HG03378 (cell line): ENCODE data around the gene VSTM2B.

Source experiments
- ATAC-seq: cut with Tn5 transposase; IDR thresholded peaks from one replicate; pipeline ENCODE4 v1.9.1; 2021; ENCODE audit warnings: mild to moderate bottlenecking, moderate library complexity; ENCODE audit not compliant: unreplicated experiment

VSTM2B gene

DNA sequence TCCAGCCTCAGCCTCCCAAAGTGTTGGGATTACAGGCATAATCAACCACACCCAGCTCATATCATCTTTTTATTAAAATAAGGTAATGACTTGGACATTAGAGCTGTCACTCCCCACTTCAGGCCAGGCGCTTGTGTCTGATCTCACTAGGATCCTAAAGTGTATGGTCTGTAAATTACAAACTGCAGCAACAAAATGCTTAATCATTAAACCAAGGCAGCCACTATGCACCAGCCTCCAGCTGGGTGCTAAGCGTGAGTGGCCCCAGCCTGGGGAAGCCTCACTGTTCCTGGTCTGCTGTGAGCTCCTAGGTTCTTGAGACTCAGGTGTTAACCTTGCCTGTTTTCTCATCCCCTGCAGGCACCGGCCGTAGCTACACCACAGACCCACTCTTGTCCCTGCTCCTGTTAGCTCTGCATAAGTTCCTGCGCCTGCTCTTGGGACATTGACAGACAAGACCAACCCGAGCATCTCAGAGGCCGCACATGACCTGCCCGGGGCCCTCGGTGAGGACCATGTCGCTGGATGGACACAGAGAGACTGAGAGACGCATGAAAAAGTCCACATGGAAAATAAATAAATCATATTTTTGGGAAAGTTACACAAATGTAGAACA lies 37.8 kb downstream of the VSTM2B start:
- no peak for ATAC-seq

DNA sequence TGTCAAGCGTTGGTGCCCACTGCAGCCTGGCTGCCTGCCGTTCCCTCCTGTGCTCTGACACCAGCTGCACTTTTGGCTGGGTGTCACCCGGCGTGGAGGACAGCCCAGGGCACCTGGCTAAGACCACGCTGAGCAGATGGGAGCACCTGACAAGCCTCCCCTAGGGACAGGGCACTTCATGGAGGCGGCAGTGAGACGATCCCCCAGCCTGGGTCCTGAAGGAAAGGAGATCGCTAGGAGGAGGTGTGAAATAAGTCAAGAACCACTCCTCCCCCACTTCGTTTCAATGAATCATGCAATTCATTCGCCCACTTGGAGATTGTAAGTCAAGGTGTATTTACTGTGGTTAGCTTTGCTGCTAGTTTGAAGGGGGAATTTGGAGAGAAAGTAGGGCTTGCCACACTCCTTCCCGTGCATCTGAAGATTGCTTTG lies 38.8 kb downstream of the VSTM2B start:
- ATAC-seq = no peak

DNA sequence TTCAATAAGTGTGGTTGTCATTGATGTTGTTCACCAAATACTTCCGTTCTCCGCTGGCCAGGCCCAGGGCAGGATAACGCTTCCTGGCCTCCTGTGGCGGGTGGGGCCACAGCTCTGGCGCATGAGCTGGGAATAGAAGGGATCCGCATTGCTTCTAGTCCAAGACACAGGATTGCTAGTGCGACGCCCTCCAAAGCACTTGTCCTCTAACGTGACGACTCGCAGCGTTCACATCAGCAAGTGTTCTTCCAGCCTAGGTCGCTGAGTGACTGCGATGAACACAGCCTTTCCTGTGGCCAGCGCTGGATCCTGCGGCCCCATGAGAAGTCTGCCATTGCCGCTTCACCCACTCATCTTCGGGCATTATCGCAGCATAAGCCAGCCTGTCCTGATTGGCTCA lies 39.4 kb downstream of the VSTM2B start:
- ATAC-seq = no peak

DNA sequence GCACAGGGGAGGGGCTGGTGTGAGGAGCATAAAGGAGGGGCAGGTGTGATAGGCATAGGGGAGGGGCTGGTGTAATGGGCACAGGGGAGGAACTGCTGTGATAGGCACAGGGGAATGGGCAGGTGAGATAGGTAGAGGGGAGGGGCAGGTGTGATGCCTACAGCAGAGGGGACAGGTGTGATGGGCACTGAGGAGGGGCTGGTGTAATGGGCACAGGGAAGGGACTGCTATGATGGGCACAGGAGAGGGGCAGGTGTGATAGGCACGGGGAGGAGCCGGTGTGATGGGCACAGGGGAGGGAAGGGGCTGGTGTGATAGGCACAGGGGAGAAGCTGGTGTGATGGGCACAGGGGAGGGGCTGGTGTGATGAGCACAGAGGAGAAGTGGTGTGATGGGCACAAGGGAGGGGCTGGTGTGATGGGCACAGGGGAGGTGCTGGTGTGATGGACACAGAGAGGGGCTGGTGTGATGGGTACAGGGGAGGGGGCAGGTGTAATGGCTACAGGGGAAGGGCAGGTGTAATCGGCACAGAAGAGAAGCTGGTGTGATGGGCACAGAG lies 40.8 kb downstream of the VSTM2B start:
- no peak for ATAC-seq

DNA sequence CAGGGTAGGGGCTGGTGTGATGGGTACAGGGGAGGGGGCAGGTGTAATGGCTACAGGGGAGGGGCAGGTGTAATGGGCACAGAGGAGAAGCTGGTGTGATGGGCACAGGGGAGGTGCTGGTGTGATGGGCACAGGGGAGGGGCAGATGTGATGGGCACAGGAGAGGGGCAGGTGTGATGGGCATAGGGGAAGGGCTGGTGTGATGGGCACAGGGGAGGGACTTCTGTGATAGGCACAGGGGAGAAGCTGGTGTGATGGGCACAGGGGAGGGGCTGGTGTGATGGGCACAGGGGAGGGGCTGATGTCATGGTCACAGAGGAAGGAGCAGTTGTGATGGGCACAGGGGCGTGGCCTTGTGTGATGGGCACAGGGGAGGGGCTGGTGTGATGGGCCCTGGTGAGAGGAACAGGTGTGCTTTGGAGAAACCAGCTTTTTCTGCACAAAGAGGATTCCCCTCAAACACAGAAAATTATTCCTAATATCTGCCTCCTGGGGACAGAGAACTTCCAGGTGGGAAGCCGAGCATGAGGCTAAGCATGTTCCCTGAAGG lies 41.6 kb downstream of the VSTM2B start:
- ATAC-seq = no peak

DNA sequence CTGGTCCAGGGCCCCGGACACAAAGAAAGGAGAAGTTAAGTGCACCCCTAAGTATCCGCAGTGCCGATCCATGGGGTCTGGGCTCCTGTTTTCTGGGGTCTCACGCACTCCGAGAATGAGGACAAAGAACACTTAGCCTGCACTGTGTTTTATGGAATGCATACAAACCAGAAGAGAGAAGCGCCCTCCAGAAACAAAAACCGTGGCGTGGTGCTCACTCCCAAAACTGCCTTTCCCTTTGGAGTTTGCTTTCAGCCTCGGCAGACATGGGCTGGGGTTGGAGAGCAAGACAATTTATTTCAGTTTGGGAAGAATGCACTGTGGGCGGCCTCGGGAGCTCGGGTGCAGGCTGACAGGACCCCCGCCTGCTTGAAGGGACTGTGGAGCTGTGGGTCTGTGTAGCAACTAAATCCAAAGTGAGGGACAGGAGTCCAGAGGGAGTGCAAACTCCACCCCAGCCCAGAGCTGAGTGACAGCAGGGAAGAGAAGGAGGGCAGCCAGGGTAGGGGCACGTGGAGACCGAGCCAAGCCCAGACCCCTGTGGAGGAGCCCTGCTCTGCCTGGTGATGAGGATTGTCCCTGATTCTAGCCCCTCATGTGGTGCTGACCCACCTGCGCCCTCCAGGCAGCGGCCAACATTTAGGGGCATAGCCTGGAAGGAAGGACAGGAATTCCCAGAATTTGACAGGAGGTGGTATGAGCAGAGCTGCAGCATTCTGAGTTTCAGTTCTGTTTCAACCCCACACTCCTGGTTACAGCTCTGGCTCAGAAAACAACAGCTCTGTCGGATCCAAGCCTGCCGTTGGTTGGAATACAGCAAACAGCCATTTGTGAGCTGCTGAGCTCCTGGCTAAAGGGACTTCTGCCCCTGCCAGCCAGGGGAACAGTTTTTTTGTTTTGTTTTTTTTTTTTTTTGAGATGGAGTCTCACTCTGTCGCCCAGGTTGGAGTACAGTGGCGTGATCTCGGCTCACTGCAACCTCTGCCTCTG lies 42.5 kb downstream of the VSTM2B start:
- ATAC-seq = no peak

DNA sequence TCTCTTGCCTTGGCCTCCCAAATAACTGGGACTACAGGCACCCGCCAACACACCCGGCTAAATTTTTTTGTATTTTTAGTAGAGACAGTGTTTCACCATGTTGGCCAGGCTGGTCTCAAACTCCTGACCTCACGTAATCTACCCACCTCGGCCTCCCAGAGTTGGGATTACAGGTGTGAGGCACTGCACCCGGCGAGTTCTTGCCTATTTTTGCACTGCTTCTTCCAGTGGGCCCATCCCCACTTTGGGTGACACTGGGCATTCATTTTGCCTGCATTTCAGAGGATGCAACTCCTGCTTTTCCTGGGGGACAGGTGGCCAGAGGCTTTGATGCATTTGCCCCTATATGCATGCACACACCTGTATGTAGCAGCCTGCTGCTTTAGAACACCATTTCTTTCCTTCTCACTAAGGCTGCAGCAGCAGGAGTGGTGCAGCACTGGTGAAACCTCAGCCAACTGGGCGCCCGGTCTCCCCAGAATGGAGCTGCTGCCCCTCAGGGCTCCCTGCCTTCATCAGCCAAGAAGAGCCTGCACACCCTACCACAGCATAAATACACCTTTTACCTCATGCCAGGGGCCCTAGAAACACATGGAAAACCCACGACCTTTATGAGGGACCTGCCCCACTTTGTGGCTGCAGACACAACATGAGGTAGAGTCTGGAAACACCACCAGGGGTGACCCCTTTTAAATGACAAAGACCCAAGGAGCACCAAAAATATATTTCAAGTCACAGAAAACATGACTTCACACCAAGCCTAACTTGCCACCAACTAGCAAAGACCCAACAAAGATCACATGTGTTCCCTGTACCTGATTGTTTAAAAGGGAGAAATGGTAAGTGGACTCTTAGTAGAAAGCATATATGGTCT lies 43.5 kb downstream of the VSTM2B start:
- no peak for ATAC-seq

DNA sequence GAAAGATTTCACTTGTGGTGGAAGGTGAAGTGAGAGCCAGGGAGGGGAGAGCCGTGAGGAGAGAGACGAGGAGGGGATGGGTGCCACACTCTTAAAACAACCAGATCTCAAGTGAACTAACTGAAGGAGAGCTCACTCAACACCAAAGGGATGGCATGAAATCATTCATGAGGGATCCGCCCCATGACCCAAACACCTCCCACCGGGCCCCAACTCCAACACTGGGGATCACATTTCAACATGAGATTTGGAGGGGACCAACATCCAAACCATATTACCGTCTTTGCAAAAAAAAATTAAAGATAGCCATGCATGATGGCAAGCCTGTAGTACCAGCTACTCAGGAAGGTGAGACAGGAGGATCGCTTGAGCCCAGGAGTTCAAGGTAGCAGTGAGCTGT lies 45.4 kb downstream of the VSTM2B start:
- ATAC-seq = no peak

DNA sequence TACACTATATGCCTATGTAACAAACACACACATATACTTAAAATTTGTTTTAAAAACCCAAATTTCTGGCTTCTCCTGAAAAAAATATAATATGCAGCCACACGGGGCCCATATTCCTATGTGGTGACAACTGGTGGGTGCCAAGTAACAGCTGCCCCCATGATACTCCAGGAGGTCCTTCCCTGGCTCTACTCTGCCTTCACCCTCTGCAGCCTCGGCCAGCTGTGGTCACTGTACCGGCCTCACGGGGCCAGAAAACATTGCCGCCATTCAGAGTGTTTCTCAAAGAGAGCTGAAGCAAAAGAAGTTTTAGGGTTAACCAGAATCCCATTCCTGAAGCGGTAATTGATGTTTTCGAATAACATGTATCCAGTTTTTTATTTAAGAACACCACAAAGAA lies 47.7 kb downstream of the VSTM2B start:
- ATAC-seq = no peak

DNA sequence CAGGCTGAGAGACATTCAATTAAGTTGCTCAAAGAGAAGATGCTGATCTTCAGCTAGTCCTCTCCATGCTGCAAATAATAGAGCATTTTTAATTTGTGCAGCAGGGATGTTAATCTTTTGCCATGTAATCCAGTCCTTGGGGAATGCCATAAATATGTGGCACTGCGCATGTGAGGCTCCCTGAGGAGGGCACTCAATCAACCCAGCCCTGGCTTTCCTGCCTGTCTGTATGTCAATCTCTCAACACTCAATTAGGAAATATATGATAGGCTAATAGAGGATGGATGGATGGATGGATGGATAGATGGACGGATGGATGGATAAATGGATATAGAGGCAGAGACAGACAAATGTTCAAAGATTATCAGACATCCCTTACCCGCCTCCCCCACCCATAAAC lies 48.7 kb downstream of the VSTM2B start:
- ATAC-seq = no peak

DNA sequence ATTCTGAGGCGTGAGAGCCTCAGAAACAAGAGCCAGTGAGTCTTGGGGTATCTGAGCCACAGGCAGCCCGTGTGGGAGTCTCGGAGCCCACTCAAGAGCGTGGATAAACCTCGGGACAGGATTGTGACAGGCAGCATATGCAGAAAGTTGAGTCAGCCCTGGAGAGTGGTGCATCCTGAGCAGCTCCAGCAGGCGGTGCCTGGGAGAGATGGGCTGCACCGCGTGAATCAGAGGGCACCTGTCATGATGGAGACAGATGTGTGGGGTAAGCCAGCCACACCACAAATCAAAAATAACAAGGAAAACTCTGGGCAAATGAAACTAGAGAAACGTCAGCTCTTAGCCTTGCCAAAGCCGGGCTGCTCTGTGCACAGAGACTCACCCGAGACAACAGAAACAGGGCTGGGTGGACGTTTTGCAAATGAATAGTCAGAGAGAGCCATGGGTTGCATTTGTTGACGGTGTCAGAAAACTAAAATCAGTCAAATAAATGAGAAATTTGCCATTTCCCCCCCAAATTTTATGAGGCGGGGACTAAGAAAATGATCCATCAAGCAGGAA lies 50.3 kb downstream of the VSTM2B start:
- no peak for ATAC-seq

DNA sequence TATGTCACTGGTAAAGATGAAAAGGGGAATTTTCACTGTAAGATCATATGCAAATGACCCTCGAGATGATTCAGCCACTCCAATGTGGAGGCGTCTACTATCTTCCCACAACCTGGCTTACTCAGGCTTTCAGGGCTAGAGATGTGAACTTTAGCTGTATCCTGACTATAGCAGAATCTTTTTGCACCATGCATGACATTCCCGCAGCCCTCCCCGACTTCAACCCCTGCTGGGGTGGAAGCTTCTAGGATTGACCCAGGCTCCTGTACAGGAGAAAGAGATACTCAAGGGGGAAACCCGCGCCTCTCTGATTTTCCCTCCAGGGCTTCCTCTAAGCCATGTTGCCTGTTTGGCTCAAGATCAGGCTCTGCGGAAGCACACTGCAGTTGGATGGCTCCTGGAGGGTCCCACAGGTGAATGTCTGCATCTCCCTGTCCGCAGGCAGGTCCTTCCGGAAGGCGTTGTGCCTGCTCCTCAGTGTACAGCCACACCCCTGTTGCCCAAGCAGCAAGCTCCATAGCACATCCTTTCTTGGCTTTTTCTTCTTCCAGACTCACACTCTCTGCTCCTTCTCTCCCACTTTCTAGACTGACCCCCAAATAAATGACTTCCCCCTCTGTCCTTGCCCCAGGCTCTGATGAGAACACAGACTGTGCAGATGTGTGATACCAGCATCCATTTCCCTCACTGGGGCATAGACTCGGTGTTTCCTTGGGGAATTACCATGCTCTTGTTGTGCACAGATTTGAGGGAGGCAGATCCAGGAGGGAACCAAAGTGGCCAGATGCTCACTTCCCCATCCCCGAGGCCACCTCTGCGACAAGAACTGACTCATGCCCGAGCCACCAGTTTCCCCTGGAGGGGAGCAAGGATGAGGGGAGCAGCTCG lies 51.2 kb downstream of the VSTM2B start:
- ATAC-seq = peak; percentile 71

DNA sequence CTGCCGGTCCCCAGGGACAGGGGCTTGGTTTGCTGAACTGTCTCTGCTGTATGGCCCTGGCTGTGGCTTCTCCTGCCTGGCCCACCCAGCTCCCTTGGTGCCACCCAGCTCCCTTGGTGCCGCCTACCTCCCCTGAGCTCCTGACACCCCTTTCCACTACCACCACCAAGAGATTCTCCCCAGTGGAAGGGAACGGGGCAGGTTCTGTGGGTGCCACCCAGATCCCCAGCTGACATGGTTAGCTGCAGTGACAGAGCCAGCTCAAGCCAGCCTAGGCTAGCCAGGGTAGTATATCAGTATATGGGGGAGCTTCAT lies 51.8 kb downstream of the VSTM2B start:
- no peak for ATAC-seq

DNA sequence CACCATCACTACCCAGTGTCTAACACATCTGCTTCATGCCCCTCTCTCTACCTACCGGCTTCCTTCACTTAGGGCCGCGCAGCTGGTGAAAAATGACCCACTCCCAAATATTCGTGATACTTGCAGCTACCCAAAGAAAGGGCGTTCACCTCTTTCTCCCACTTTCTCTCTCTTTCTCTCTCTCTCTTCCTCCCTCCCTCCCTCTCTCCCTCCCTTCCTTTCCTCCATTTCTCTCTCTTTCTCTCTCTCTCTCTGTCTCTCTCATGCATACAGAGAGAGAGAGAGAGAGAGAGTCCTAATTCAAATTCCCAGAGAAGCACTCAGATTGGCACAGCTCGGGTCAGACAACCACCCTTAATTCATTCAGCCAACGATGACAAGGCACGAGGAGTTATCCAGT lies 52.6 kb downstream of the VSTM2B start:
- no peak for ATAC-seq

DNA sequence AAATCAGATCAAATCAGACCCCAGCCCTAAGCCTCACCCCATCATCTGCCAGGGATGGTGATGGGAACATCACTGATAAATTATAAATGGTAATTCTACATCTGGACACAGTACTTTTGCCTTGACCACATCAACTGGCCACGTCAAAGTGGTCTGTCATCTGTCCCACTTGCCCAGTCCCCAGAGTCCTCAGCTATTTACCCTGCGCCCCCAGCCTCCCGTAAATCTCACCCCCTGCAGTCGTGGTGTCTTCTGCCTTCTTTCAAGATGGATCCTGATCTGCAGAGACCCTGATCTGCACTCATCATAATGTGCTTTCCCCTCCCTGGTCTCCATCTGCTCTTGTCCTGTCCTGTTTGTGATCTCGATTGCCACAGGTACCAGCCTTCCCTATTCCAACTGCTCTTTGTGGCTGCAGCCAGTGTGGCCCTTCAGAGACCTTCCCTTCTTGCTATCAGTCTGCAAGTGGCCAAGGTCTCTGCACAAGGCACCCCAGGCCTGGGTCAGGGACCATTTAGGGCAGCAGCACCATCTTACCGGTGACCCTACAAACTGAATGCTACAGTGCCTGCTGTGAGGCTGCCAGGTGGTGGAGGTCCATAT lies 53.6 kb downstream of the VSTM2B start:
- ATAC-seq = no peak

DNA sequence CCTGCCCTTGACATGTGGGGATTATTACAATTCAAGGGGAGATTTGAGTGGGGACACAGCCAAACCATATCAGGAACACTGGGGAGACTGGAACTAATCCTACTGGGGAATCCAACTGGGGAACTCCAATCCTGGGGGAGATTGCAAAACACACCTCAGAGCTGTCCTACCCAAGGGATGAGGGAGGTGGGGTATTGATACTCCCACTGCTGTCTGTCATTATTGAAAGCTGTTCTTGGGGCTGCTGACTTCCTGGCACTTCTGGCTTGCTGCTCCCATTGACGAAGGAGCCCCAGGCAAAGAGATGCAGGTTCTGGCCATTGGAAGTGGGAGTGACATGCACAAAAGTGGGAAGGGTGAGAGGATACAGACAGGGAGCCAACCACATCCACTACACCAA lies 55.6 kb downstream of the VSTM2B start:
- no peak for ATAC-seq

DNA sequence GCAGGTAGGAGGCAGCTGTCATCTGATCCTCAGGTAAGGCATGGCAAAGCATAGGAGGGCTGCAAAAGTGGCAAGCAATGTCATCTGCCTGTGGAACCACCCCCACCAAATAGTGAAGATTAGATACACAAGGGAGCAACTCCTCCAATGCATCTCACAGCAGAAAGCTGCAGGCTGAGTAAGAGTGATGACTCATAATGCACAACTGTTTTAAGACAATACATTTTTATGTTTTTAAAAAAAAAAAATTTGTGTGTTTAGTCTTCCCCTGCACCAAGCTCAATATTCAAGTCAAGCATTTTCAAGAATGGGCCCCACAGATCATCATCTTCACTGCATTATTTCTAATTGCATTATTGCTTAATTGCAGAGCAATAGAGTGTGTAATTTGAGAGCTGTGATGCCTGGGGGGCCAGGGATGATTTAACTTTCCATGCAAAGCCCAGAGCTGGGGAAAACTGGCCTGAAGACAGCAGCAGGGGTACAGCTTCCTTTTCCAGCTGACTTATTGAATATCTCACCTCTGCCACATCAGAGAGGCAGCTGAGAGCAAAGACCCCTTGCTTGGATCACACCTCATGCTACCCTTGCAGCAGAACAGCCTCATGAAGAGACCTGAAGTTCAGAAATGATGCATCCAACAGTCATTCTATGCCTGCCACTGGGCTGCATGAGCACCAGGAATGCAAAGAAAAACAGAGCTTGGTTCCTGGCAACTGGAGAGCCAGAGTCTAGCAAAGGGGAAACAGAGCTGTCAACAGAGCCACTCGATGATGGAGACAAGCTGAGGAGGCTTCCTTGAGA lies 57.6 kb downstream of the VSTM2B start:
- ATAC-seq = no peak

DNA sequence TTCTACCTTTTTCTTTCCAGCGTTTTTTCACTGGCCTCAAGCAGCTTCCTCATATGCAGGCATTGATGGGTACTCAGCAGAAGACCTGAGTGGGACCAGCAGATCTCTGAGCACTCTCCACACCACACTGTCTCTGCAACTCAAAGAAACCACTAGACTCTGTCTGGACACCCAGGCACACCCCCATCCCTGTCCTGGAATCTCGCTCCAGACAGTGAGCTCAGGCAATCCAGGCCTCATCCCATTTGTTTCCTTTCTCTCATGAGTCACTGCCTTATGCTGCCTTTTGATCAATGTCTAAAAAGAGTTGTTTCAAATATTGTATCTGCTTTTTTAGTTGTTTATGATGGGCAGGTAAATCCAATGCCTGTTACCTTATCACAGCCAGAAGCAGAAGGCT lies 60.6 kb downstream of the VSTM2B start:
- no peak for ATAC-seq
